Stimulated activated CD8-positive, alpha-beta memory T cell treated with anti-CD3 and anti-CD28 coated beads, Interleukin-7, amount 100 ng/mL, for 24 hours (primary cell): ENCODE measurements around the gene FBXW7.

Source experiments
- DNase-seq: peaks from one replicate; pipeline ENCODE4 v3.0.0-alpha.2; 2020; ENCODE audit warnings: low read depth

Gene FBXW7

GRCh38 chr4:152427981-152428380, 107.9 kb downstream of the FBXW7 start:
- no peak for DNase-seq

GRCh38 chr4:152424977-152425376, 110.9 kb downstream of the FBXW7 start:
- no peak for DNase-seq

- DNase-seq, result no peak
Measured at GRCh38 chr4:152424396-152424795, 111.5 kb downstream of the FBXW7 start.

- DNase-seq, result no peak
Measured at GRCh38 chr4:152422817-152423320, 113.0 kb downstream of the FBXW7 start.

- no peak for DNase-seq
Measured at GRCh38 chr4:152421576-152421975, 114.3 kb downstream of the FBXW7 start.

GRCh38 chr4:152419809-152420208, 116.1 kb downstream of the FBXW7 start:
- DNase-seq, result no peak

- no peak for DNase-seq
Measured at GRCh38 chr4:152417673-152418072, 118.2 kb downstream of the FBXW7 start.

- DNase-seq, result no peak
Measured at GRCh38 chr4:152415980-152416379, 119.9 kb downstream of the FBXW7 start.

GRCh38 chr4:152408514-152409327, 127.2 kb downstream of the FBXW7 start:
- no peak for DNase-seq

GRCh38 chr4:152401424-152401823, 134.5 kb downstream of the FBXW7 start:
- no peak for DNase-seq

GRCh38 chr4:152399246-152399645, 136.6 kb downstream of the FBXW7 start:
- DNase-seq, result no peak

GRCh38 chr4:152398060-152398459, 137.8 kb downstream of the FBXW7 start:
- DNase-seq, result no peak

GRCh38 chr4:152394791-152395190, 141.1 kb downstream of the FBXW7 start:
- no peak for DNase-seq

- no peak for DNase-seq
Measured at GRCh38 chr4:152392079-152392478, 143.8 kb downstream of the FBXW7 start.

GRCh38 chr4:152390216-152390615, 145.7 kb downstream of the FBXW7 start:
- no peak for DNase-seq

- no peak for DNase-seq
Measured at GRCh38 chr4:152389359-152389758, 146.5 kb downstream of the FBXW7 start.

- no peak for DNase-seq
Measured at GRCh38 chr4:152385551-152385950, 150.3 kb downstream of the FBXW7 start.

GRCh38 chr4:152382057-152382785, 153.7 kb downstream of the FBXW7 start:
- DNase-seq, result no peak

GRCh38 chr4:152380919-152381318, 155.0 kb downstream of the FBXW7 start:
- DNase-seq, result no peak

GRCh38 chr4:152380185-152380584, 155.7 kb downstream of the FBXW7 start:
- no peak for DNase-seq

GRCh38 chr4:152374606-152375285, 161.1 kb downstream of the FBXW7 start:
- no peak for DNase-seq

- DNase-seq, result no peak
Measured at GRCh38 chr4:152374153-152374552, 161.7 kb downstream of the FBXW7 start.

- DNase-seq, result no peak
Measured at GRCh38 chr4:152372444-152372843, 163.4 kb downstream of the FBXW7 start.
